HTR-8/SVneo (cell line): ENCODE data around the gene ERCC2.
A peak's percentile ranks its signal among the peaks of the same experiment; 100 is the strongest.

Experiments
- DNase-seq: peaks from one replicate; pipeline ENCODE4 v3.0.0; 2011; ENCODE audit warnings: low spot score, mixed read lengths; ENCODE audit not compliant: insufficient read length
- FAIRE-seq: peaks from 2 replicates; lab custom pipeline; 2011; peaks lifted over from hg19 to GRCh38; lab: Jason Lieb, UNC

The ERCC2 gene

GRCh38 chr19:45307361-45307760 lies 63.0 kb downstream of the ERCC2 start:
- FAIRE-seq: no peak

DNA sequence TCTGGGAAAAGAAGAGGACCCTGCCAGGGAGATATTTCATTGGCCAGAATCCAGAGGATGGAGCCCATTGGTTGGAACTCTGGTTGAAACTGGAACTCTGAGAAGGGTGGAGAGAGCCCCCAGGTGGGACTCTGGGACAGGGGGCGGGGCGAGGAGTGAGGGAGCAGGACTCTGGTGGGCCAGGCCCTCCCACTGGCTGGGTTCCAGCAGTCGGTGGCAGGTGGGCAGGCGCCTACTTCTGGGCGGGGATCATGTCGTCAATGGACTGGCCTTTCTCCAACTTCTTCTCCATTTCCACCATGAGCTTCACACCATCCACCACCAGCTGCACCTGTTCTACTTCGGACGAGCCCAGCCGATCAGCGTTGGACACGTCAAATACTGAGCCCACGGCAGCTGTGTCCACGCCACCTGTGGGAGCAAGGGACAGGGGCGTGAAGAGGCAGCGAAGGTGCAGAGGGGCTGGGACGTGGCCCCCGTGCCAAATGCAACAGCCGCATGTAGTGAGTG lies 63.8 kb downstream of the ERCC2 start:
- no peak for FAIRE-seq
- no peak for DNase-seq

More at GRCh38 chr19:45307361-45307760, 63.0 kb downstream of the ERCC2 start:
- no peak for DNase-seq

DNA sequence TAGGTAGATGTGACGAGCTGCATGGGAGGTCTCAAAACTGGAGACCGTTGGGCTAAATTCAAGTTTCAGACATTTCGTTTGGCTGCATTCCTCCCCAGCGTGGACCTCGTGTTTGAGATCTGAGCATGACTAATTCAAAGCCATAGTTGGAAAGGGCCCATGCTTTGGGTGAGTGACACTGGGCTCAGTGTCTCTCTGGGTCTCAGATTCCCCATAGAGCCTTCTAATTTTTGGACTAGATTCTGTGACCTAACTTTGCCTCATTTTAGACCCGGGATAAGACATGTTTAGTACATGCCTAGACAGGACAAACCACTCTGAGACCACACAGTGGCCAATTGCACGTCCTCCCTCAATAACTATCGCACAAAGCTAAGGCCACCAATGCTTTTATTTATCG lies 64.3 kb downstream of the ERCC2 start:
- no peak for DNase-seq
- FAIRE-seq: peak; percentile 13

- DNase-seq: no peak
- no peak for FAIRE-seq
These were observed 65.0 kb downstream of the ERCC2 start for GRCh38 chr19:45305421-45305820.

DNA sequence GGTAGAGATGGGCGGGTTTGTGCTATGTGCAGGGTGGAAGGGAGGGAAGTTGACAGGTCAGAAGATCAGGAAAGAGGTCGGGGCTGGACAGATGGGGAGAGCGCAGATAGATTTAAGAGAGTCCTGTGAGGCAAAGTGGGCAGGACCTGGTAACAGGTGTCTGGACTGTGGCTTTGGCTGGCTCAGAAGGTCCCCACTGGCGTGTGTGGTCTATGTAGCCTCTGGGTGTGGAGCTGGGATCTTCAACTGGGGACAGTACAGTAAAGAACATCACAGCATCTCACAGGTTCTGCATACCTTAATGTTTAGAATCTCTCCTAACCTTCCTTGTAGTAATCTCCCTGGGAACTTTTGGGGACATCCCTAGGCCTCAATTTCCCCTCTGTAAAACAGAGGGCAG lies 65.4 kb downstream of the ERCC2 start:
- DNase-seq (no peak), FAIRE-seq (no peak)

- DNase-seq (no peak), FAIRE-seq (no peak)
These were observed 66.0 kb downstream of the ERCC2 start for GRCh38 chr19:45304141-45304926.

- FAIRE-seq (no peak), DNase-seq (no peak)
These were observed 66.9 kb downstream of the ERCC2 start for GRCh38 chr19:45303269-45304060.

GRCh38 chr19:45302416-45302815 lies 68.0 kb downstream of the ERCC2 start:
- DNase-seq (no peak), FAIRE-seq (no peak)
